Measurements from ENCODE around the gene SOHLH1.

DNA sequence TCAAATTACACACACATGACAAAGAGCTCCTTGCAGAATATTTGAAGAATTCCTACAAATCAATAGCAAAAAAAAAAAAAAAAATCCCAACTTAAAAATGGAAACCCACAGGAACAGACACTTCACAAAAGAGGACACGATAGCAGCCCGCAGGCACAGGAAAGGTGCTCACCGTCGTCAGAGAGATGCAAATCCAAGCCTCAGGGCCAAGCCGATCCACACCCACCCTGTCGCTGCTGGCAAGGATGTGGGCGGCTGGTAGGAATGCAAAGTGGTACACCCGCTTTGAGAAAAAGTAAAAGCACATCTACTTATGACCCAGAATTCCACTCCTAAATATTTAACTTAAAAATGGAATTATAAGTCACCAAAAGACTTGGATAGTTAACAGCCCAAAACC is 25.3 kb downstream of the SOHLH1 start:
- TF ChIP-seq, protein P1, sequence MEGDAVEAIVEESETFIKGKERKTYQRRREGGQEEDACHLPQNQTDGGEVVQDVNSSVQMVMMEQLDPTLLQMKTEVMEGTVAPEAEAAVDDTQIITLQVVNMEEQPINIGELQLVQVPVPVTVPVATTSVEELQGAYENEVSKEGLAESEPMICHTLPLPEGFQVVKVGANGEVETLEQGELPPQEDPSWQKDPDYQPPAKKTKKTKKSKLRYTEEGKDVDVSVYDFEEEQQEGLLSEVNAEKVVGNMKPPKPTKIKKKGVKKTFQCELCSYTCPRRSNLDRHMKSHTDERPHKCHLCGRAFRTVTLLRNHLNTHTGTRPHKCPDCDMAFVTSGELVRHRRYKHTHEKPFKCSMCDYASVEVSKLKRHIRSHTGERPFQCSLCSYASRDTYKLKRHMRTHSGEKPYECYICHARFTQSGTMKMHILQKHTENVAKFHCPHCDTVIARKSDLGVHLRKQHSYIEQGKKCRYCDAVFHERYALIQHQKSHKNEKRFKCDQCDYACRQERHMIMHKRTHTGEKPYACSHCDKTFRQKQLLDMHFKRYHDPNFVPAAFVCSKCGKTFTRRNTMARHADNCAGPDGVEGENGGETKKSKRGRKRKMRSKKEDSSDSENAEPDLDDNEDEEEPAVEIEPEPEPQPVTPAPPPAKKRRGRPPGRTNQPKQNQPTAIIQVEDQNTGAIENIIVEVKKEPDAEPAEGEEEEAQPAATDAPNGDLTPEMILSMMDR (IDR thresholded peaks at IDR 0.05; ENCODE audit: low read depth, low read length): no peak
- TF ChIP-seq EZH2phosphoT487 (IDR thresholded peaks at IDR 0.05; ENCODE audit: low read depth): no peak
